Psoas muscle (tissue), 8 donors: ENCODE data around the gene FOXN3. TPM values are rescaled to one million over a fixed set of nuclear protein-coding genes. Genes with fewer than 3 reads are reported as not detected.
A peak's percentile ranks its signal among the peaks of the same experiment; 100 is the strongest.

ENCODE experiments used
- ATAC-seq, 4 donors: fragments of 200-7000 bp; cut with Tn5 transposase; one replicate each; pipeline ENCODE4 v1.9.1; 2020; ENCODE audit warnings: moderate library complexity in 3 of 4, mild to moderate bottlenecking in 2 of 4
- DNase-seq, 2 donors: peaks; one replicate each; pipeline ENCODE4 v3.0.0-alpha.2; 2020
- H3K27ac ChIP-seq: fragments of 200-600 bp; one replicate; pipeline ENCODE4 v1.8.0; 2022
- H3K27me3 ChIP-seq, 3 donors: fragments of 200-600 bp in 1 of 3; one replicate each; pipeline versions ENCODE4 v1.6.1 to v1.8.0; 2013 to 2022; ENCODE audit warnings: low read length in 2 of 3, mild to moderate bottlenecking in 2 of 3, moderate library complexity in 1 of 3; ENCODE audit not compliant: insufficient read depth in 3 of 3
- H3K36me3 ChIP-seq, 2 donors: fragments of 200-600 bp in 1 of 2; one replicate each; pipeline versions ENCODE4 v1.6.1 to v1.8.0; 2013 to 2022; ENCODE audit warnings: low read depth in 1 of 2, mild to moderate bottlenecking in 1 of 2, moderate library complexity in 1 of 2; ENCODE audit not compliant: insufficient read depth in 1 of 2
- H3K4me1 ChIP-seq: fragments of 200-600 bp; one replicate; pipeline ENCODE4 v1.8.0; 2022
- H3K4me3 ChIP-seq: fragments of 200-600 bp; one replicate; pipeline ENCODE4 v1.8.0; 2022; ENCODE audit warnings: mild to moderate bottlenecking
- H3K9me3 ChIP-seq: fragments of 200-600 bp; one replicate; pipeline ENCODE4 v1.8.0; 2022
- CTCF ChIP-seq: fragments of 200-600 bp; IDR thresholded peaks from one replicate; pipeline ENCODE4 v1.8.0; 2022; ENCODE audit warnings: antibody characterized with exemption
- WGBS, 3 donors: extraction: QIAGEN DNeasy Blood & Tissue Kit; methylation state at CpG; one replicate each; pipeline versions ENCODE4 v1.1.6 to v1.1.7; 2013; 5-methylcytosine and 5-hydroxymethylcytosine counted together
- intact Hi-C, 2 donors: fragments of 100-400 bp; cut with DNase I; formaldehyde crosslinking; loops; one replicate each; pipeline versions ENCODE4 v1.11.0 to v1.14.2; 2022
- polyA plus RNA-seq, 3 donors: library from polyadenylated mRNA; stranded (reverse); fragments of 200-250 nt; gene quantifications; one replicate each; pipeline ENCODE4 v1.2.3, GENCODE V29; 2013
- total RNA-seq, 4 donors: library from RNA; stranded (reverse); fragmentation: NEBNext Ultra II Directional in 2 of 4; extraction: Animal tissue kit (Norgen Biotek cat#: 25700) in 2 of 4; gene quantifications; one replicate each; pipeline versions ENCODE4 v1.2.1 to v1.2.4, GENCODE V29; 2021 to 2023
- donor health status: healthy with polysubstance abuse.
- donor health status: DM: no; HTN: no; CAD: no; lungs with moderate emphysema.
- donor health status: Bipolar disorder and iron deficiency.
- donor health status: healthy.
- donor health status: DM: yes; HTN: yes; CAD: no.
- donor health status: DM: no; HTN: no; CAD: no.
- donor health status: DM: no; HTN: no; CAD: no.
- donor health status: DM: yes; HTN: yes; CAD: no.

The FOXN3 gene
- total and polyA plus RNA-seq, 7 donors = 10.1 to 123 (median 73.6) TPM

DNA sequence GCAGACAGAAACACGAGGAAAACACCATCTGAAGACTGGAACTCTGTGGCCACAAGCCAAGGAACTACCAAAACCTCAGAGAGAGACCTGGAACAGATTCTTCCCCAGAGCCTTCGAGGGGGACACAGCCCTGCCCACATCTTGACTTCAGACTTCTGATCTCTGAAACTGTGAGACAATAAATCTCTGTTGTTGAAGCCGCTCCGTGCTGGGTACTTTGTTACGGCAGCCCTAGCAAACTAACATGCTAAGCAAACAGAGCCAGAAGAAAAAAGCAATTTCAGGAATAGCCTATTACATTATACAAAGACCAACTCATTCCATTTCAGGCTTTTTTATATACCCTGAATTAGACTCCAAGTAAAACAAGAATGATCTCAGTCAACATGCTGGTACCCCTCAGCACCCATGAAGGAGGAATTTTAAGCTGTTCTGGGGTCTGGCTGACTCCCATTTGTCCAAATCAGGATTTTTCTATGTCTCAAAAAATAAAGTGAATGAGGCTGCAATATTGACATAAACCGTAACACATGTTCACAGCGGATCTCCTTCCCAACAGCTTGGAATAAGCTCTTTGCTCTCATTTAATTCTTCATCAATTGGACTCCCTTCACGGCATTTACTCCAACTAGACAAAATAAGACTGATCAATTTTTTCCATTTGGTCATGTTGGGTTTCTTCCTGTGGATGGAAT lies 190.1 kb downstream of the FOXN3 start:
- DNase-seq (no peak), ATAC-seq (no peak)
- Histone ChIP-seq H3K27ac (peak overlapping the region; percentile 27), H3K9me3 (no peaks in the 10 kb centered on the region), H3K27me3 (no peaks in the 10 kb centered on the region), H3K36me3 (no peaks in the 10 kb centered on the region), H3K4me1 (peaks cover 47% of the 10 kb centered on the region), H3K4me3 (no peak overlapping the region)
- TF ChIP-seq CTCF = no peak
- 55 to 64% (median 57%) methylated on average over 8 of the region's 8 CpGs for WGBS, 3 donors
- intact Hi-C loops = no loop called here

DNA sequence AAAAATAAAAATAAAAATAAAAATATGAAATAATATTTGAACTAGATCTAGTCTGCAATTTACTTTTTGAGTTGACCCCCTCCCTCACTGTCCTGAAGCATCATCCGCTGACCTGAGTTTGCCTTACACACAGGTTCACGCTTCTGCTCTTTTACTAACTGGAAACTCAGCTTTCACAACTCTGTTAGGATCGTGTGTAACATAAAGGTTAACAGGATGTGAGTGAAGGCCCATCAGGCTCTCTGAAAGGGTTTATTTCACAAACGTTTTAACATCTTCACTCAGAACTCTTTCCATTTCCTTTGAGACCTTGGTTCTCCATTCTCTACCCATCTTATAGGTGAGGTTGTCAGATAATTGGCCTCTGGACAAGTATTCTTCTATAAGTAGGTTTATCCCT lies 191.4 kb downstream of the FOXN3 start:
- intact Hi-C loops = no loop called here
- ATAC-seq (no peak), DNase-seq (no peak)
- Histone ChIP-seq H3K4me1 (peaks cover 51% of the 10 kb centered on the region), H3K36me3 (no peaks in the 10 kb centered on the region), H3K9me3 (no peaks in the 10 kb centered on the region), H3K27ac (no peak overlapping the region), H3K27me3 (no peaks in the 10 kb centered on the region), H3K4me3 (no peak overlapping the region)
- no peak for TF ChIP-seq CTCF
- 74 to 77% (median 76%) methylated on average over 4 of the region's 4 CpGs for WGBS, 3 donors

DNA sequence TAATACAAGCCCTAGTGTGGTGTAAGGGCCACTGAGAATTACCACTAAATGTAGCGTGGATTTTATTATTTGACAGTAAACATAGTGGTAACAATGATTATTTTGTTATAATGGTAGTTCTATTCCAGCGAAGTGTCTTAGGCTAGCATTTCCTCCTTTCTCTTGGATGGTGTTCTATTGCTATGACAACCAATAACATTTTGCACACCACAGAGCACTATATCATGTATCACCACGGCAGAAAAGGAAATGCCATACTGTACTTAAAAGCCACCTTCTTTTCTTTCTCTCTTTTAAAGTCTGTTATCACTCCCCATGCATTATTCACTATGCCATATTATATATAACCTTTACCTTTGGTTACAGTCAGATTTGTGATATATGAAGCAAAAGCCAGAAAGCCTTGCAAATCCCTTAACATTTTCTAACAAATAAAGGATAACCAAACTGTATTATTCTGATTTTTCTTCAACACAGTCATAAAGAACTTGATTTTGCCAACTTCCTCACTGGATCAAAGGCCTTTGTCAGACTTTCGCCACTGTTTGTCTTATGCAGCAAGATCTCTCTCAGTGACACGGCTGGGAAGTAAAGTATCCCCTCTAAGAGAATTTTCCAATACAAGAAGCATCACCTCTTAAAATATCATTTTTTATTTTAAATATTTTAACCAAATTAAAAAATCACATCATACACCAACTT lies 195.8 kb downstream of the FOXN3 start:
- Histone ChIP-seq H3K27me3 (no peaks in the 10 kb centered on the region), H3K9me3 (no peaks in the 10 kb centered on the region), H3K4me1 (peaks cover 17% of the 10 kb centered on the region), H3K27ac (no peak overlapping the region), H3K36me3 (peaks cover 0 to 7% of the 10 kb centered on the region in 2 donors), H3K4me3 (no peak overlapping the region)
- DNase-seq (no peak), ATAC-seq (peak; percentile 74 to 94 (median 81))
- intact Hi-C loops = no loop called here
- no peak for TF ChIP-seq CTCF
- 29 to 34% (median 33%) methylated on average over 5 of the region's 5 CpGs for WGBS, 3 donors

DNA sequence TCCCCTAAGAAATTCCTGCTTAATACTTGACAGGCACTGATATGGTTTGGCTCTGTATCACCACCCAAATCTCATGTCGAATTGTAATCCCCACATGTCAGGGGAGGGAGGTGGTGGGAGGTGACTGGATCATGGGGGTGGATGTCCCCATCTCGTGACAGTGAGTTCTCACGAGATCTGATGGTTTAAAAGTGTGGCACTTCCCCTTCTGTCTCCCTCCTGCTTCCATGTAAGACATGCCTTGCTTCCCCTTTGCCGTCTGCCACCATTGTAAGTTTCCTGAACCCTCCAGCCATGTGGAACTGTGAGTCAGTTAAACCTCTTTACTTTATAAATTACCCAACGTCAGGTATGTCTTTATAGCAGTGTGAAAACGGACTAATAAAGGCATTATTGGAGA lies 198.0 kb downstream of the FOXN3 start:
- no peak for DNase-seq
- H3K4me1 ChIP-seq = peaks cover 35% of the 10 kb centered on the region
- intact Hi-C loops = no loop called here
- no peak for ATAC-seq
- H3K36me3 ChIP-seq = peaks cover 0 to 7% of the 10 kb centered on the region in 2 donors
- no peaks in the 10 kb centered on the region for H3K27me3 ChIP-seq
- 85 to 88% (median 86%) methylated on average over 6 of the region's 6 CpGs for WGBS, 3 donors
- H3K9me3 ChIP-seq = no peaks in the 10 kb centered on the region
- TF ChIP-seq CTCF = no peak
- no peak overlapping the region for H3K4me3 ChIP-seq
- no peak overlapping the region for H3K27ac ChIP-seq
